ENCODE measurements around the gene HTR3D. TPM values are rescaled to one million over a fixed set of nuclear protein-coding genes. Genes with fewer than 3 reads are reported as not detected.

HTR3D gene
- total RNA-seq, 4 donors from 2014 or later, result not detected

DNA sequence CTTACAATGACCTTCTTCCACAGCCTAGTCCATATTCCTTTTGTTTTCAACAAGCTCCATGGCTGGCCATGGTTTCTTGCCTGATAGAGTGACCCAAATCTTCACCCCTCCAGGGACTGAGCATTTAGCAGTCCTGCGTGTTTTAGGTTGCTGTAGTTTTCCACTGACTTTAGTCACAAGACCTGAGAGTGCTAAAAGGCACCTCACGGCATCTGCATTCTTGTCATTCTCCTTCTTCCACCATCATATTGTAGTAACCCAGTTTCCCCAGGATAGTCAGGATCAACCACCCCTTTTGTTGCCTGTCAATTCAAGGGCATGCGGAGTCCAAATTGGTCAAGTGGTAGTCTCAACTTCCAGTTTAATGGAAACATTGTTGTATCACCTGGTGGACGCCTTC is 42.1 kb downstream of the HTR3D start:
- no peaks in the 10 kb centered on the region for H3K9me3 ChIP-seq
- no peak for DNase-seq
- H3K4me3 ChIP-seq, result no peak overlapping the region
- in situ Hi-C loops (cut with MboI; ENCODE audit: low pct_ligation_motif_present in 1 of 4, low pct_unique_long_range_greater_than_20kb in 1 of 4, low sequenced_read_pairs in 3 of 4), result no loop called here
- no peaks in the 10 kb centered on the region for H3K4me1 ChIP-seq
- TF ChIP-seq POLR2A (IDR thresholded peaks at IDR 0.05) (no peak), EP300 (IDR thresholded peaks at IDR 0.05; ENCODE audit: low read depth) (no peak), POLR2AphosphoS5 (IDR thresholded peaks at IDR 0.05) (no peak)
- TF ChIP-seq, protein P1, sequence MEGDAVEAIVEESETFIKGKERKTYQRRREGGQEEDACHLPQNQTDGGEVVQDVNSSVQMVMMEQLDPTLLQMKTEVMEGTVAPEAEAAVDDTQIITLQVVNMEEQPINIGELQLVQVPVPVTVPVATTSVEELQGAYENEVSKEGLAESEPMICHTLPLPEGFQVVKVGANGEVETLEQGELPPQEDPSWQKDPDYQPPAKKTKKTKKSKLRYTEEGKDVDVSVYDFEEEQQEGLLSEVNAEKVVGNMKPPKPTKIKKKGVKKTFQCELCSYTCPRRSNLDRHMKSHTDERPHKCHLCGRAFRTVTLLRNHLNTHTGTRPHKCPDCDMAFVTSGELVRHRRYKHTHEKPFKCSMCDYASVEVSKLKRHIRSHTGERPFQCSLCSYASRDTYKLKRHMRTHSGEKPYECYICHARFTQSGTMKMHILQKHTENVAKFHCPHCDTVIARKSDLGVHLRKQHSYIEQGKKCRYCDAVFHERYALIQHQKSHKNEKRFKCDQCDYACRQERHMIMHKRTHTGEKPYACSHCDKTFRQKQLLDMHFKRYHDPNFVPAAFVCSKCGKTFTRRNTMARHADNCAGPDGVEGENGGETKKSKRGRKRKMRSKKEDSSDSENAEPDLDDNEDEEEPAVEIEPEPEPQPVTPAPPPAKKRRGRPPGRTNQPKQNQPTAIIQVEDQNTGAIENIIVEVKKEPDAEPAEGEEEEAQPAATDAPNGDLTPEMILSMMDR (IDR thresholded peaks at IDR 0.05), result no peak
- no peaks in the 10 kb centered on the region for H3K27me3 ChIP-seq
- H3K27ac ChIP-seq, result no peak overlapping the region
- WGBS, 2 donors (ENCODE audit: low coverage in 1 of 2), result 82 to 85% methylated on average over 3 to 4 of the region's 4 CpGs
- intact Hi-C loops (cut with DNase I; ENCODE audit: low total_unique reads), result no loop called here
- H3K36me3 ChIP-seq, result no peaks in the 10 kb centered on the region

DNA sequence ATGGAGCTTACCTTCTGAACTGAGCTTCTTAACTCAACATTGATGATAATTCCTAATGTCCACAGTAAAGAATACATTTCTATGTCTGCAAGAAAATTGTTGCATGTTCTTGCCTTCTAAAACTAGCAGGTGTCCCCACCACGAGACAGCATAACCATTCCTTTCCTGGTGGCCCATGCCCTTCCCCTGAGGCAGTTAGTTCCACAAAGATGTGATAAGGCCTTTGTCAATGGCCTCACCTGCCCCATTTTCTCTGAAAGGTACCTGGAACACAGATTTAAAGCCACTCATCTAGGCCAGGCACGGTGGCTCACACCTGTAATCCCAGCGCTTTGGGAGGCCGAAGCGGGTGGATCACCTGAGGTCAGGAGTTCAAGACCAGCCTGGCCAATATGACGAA is 44.4 kb downstream of the HTR3D start:
- Histone ChIP-seq H3K4me1 (no peaks in the 10 kb centered on the region), H3K36me3 (no peaks in the 10 kb centered on the region), H3K4me3 (no peak overlapping the region), H3K27ac (no peak overlapping the region), H3K9me3 (no peaks in the 10 kb centered on the region), H3K27me3 (no peaks in the 10 kb centered on the region)
- intact Hi-C loops (cut with DNase I; ENCODE audit: low total_unique reads) (no loop called here), in situ Hi-C loops (cut with MboI; ENCODE audit: low pct_ligation_motif_present in 1 of 4, low pct_unique_long_range_greater_than_20kb in 1 of 4, low sequenced_read_pairs in 3 of 4) (no loop called here)
- WGBS, 2 donors (ENCODE audit: low coverage in 1 of 2), result 90% methylated on average over 6 of the region's 6 CpGs; no CpG with 5 or more reads in 1 of the 2 donors
- DNase-seq, result no peak
- TF ChIP-seq EP300 (IDR thresholded peaks at IDR 0.05; ENCODE audit: low read depth) (no peak), POLR2A (IDR thresholded peaks at IDR 0.05) (no peak), POLR2AphosphoS5 (IDR thresholded peaks at IDR 0.05) (no peak)
- TF ChIP-seq, protein P1 (IDR thresholded peaks at IDR 0.05), result no peak

DNA sequence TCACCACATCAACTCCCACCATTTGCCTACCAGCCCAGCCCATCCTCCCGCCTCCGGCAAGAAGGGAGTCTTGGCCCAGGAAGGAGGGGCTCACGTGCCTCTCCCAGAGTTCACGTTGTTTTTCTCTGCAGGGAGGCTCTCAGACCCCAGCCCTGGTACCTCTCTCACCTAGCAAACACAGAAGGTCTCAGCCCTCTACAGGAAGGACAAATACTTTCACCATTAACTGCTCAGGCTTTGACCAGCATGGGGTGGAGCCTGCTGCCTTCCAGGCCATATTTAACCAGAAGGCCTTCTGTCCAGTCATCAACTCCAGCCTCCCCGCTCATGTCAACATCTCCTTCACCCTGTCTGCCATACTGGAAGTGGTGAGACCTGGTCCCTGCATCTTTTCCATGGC is 46.3 kb downstream of the HTR3D start:
- in situ Hi-C loops (cut with MboI; ENCODE audit: low pct_ligation_motif_present in 1 of 4, low pct_unique_long_range_greater_than_20kb in 1 of 4, low sequenced_read_pairs in 3 of 4) (no loop called here), intact Hi-C loops (cut with DNase I; ENCODE audit: low total_unique reads) (no loop called here)
- Histone ChIP-seq H3K27me3 (no peaks in the 10 kb centered on the region), H3K4me1 (no peaks in the 10 kb centered on the region), H3K36me3 (no peaks in the 10 kb centered on the region), H3K9me3 (no peaks in the 10 kb centered on the region), H3K4me3 (no peak overlapping the region), H3K27ac (no peak overlapping the region)
- DNase-seq, result no peak
- TF ChIP-seq EP300 (IDR thresholded peaks at IDR 0.05; ENCODE audit: low read depth) (no peak), POLR2A (IDR thresholded peaks at IDR 0.05) (no peak), POLR2AphosphoS5 (IDR thresholded peaks at IDR 0.05) (no peak)
- TF ChIP-seq, protein P1 (IDR thresholded peaks at IDR 0.05), result no peak
- 67 to 100% methylated on average over 1 to 5 of the region's 5 CpGs for WGBS, 2 donors (ENCODE audit: low coverage in 1 of 2)

DNA sequence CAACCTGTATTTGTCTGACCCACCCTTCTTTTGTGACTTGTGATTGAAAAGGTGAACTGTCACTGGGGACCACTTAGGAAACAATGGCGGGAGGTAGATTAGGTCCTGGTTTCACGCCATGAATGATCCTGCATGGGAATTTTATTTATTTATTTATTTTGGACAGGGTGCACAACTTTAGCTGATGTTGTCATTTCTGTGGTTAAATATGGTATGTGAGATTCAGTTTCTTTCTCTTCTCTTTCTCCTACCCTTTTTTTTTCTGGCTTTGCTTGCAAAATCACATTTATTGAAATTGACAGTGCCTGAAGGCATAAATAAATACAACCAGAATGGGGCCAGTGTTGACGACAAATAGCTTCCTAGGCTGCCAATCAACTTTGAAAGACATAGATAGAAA is 47.3 kb downstream of the HTR3D start:
- H3K27me3 ChIP-seq, result no peaks in the 10 kb centered on the region
- in situ Hi-C loops (cut with MboI; ENCODE audit: low pct_ligation_motif_present in 1 of 4, low pct_unique_long_range_greater_than_20kb in 1 of 4, low sequenced_read_pairs in 3 of 4), result no loop called here
- intact Hi-C loops (cut with DNase I; ENCODE audit: low total_unique reads), result no loop called here
- H3K9me3 ChIP-seq, result no peaks in the 10 kb centered on the region
- WGBS, 2 donors (ENCODE audit: low coverage in 1 of 2), result 89 to 93% methylated on average over 3 of the region's 3 CpGs
- TF ChIP-seq, protein P1 (IDR thresholded peaks at IDR 0.05), result no peak
- no peak for TF ChIP-seq POLR2AphosphoS5 (IDR thresholded peaks at IDR 0.05)
- H3K4me1 ChIP-seq, result no peaks in the 10 kb centered on the region
- H3K27ac ChIP-seq, result no peak overlapping the region
- no peaks in the 10 kb centered on the region for H3K36me3 ChIP-seq
- H3K4me3 ChIP-seq, result no peak overlapping the region
- DNase-seq, result no peak

Data from transverse colon (tissue), 4 donors.